Measurements from ENCODE around the gene GRM4.

The GRM4 gene

GRCh38 chr6:34039943-34040342 is 105.9 kb downstream of the GRM4 start:
- no peaks in the 10 kb centered on the region for H3K36me3 ChIP-seq (ENCODE audit: insufficient read depth, insufficient read length, low read length)
- TF ChIP-seq YY1 (IDR thresholded peaks at IDR 0.05; ENCODE audit: insufficient read depth, insufficient read length) (no peak), ZNF274 (IDR thresholded peaks at IDR 0.05; ENCODE audit: low read depth, low read length) (no peak), SUZ12 (IDR thresholded peaks at IDR 0.05; ENCODE audit: extremely low read depth, insufficient read depth, insufficient read length) (no peak)
- H3K27me3 ChIP-seq (ENCODE audit: insufficient read depth, insufficient read length): no peaks in the 10 kb centered on the region
- DNase-seq (ENCODE audit: low read depth, low spot score): no peak
- H3K4me3 ChIP-seq (ENCODE audit: insufficient read length, low read depth): no peak overlapping the region
- H3K4me1 ChIP-seq (ENCODE audit: insufficient read depth, insufficient read length): peaks cover 11% of the 10 kb centered on the region
- H3K9ac ChIP-seq (ENCODE audit: insufficient read length, low read depth): no peak overlapping the region
- H3K9me3 ChIP-seq (ENCODE audit: insufficient read depth, low read length): no peaks in the 10 kb centered on the region

- H3K36me3 ChIP-seq (ENCODE audit: insufficient read depth, insufficient read length, low read length): no peaks in the 10 kb centered on the region
- no peaks in the 10 kb centered on the region for H3K27me3 ChIP-seq (ENCODE audit: insufficient read depth, insufficient read length)
- H3K9ac ChIP-seq (ENCODE audit: insufficient read length, low read depth): no peak overlapping the region
- no peak for DNase-seq (ENCODE audit: low read depth, low spot score)
- TF ChIP-seq ZNF274 (IDR thresholded peaks at IDR 0.05; ENCODE audit: low read depth, low read length): no peak
- no peak for TF ChIP-seq SUZ12 (IDR thresholded peaks at IDR 0.05; ENCODE audit: extremely low read depth, insufficient read depth, insufficient read length)
- no peak for TF ChIP-seq YY1 (IDR thresholded peaks at IDR 0.05; ENCODE audit: insufficient read depth, insufficient read length)
- peaks cover 6% of the 10 kb centered on the region for H3K4me1 ChIP-seq (ENCODE audit: insufficient read depth, insufficient read length)
- H3K4me3 ChIP-seq (ENCODE audit: insufficient read length, low read depth): no peak overlapping the region
- H3K9me3 ChIP-seq (ENCODE audit: insufficient read depth, low read length): no peaks in the 10 kb centered on the region
Observed at GRCh38 chr6:34037151-34037550, 108.7 kb downstream of the GRM4 start.

GRCh38 chr6:34036357-34037069 is 109.4 kb downstream of the GRM4 start:
- Histone ChIP-seq H3K9me3 (ENCODE audit: insufficient read depth, low read length) (no peaks in the 10 kb centered on the region), H3K9ac (ENCODE audit: insufficient read length, low read depth) (no peak overlapping the region), H3K36me3 (ENCODE audit: insufficient read depth, insufficient read length, low read length) (no peaks in the 10 kb centered on the region), H3K27me3 (ENCODE audit: insufficient read depth, insufficient read length) (no peaks in the 10 kb centered on the region), H3K4me3 (ENCODE audit: insufficient read length, low read depth) (no peak overlapping the region), H3K4me1 (ENCODE audit: insufficient read depth, insufficient read length) (peaks cover 6% of the 10 kb centered on the region)
- TF ChIP-seq ZNF274 (IDR thresholded peaks at IDR 0.05; ENCODE audit: low read depth, low read length): no peak
- no peak for TF ChIP-seq YY1 (IDR thresholded peaks at IDR 0.05; ENCODE audit: insufficient read depth, insufficient read length)
- TF ChIP-seq SUZ12 (IDR thresholded peaks at IDR 0.05; ENCODE audit: extremely low read depth, insufficient read depth, insufficient read length): no peak
- no peak for DNase-seq (ENCODE audit: low read depth, low spot score)

- H3K27me3 ChIP-seq (ENCODE audit: insufficient read depth, insufficient read length): no peaks in the 10 kb centered on the region
- TF ChIP-seq ZNF274 (IDR thresholded peaks at IDR 0.05; ENCODE audit: low read depth, low read length) (no peak), SUZ12 (IDR thresholded peaks at IDR 0.05; ENCODE audit: extremely low read depth, insufficient read depth, insufficient read length) (no peak), YY1 (IDR thresholded peaks at IDR 0.05; ENCODE audit: insufficient read depth, insufficient read length) (no peak)
- H3K9me3 ChIP-seq (ENCODE audit: insufficient read depth, low read length): no peaks in the 10 kb centered on the region
- H3K36me3 ChIP-seq (ENCODE audit: insufficient read depth, insufficient read length, low read length): no peaks in the 10 kb centered on the region
- DNase-seq (ENCODE audit: low read depth, low spot score): no peak
- H3K9ac ChIP-seq (ENCODE audit: insufficient read length, low read depth): no peak overlapping the region
- H3K4me1 ChIP-seq (ENCODE audit: insufficient read depth, insufficient read length): peaks cover 9% of the 10 kb centered on the region
- H3K4me3 ChIP-seq (ENCODE audit: insufficient read length, low read depth): no peak overlapping the region
Observed at GRCh38 chr6:34035704-34036356, 110.1 kb downstream of the GRM4 start.

- DNase-seq (ENCODE audit: low read depth, low spot score): no peak
- Histone ChIP-seq H3K27me3 (ENCODE audit: insufficient read depth, insufficient read length) (no peaks in the 10 kb centered on the region), H3K36me3 (ENCODE audit: insufficient read depth, insufficient read length, low read length) (no peaks in the 10 kb centered on the region)
Observed at GRCh38 chr6:34035161-34035560, 110.7 kb downstream of the GRM4 start.

GRCh38 chr6:34032856-34033255 is 113.0 kb downstream of the GRM4 start:
- Histone ChIP-seq H3K4me3 (ENCODE audit: insufficient read length, low read depth) (no peak overlapping the region), H3K4me1 (ENCODE audit: insufficient read depth, insufficient read length) (peaks cover 9% of the 10 kb centered on the region), H3K9ac (ENCODE audit: insufficient read length, low read depth) (no peak overlapping the region), H3K27me3 (ENCODE audit: insufficient read depth, insufficient read length) (no peaks in the 10 kb centered on the region), H3K36me3 (ENCODE audit: insufficient read depth, insufficient read length, low read length) (no peaks in the 10 kb centered on the region), H3K9me3 (ENCODE audit: insufficient read depth, low read length) (no peaks in the 10 kb centered on the region)
- TF ChIP-seq SUZ12 (IDR thresholded peaks at IDR 0.05; ENCODE audit: extremely low read depth, insufficient read depth, insufficient read length) (no peak), ZNF274 (IDR thresholded peaks at IDR 0.05; ENCODE audit: low read depth, low read length) (no peak), YY1 (IDR thresholded peaks at IDR 0.05; ENCODE audit: insufficient read depth, insufficient read length) (no peak)
- DNase-seq (ENCODE audit: low read depth, low spot score): no peak

More at GRCh38 chr6:34035161-34035560, 110.7 kb downstream of the GRM4 start:
- Histone ChIP-seq H3K4me3 (ENCODE audit: insufficient read length, low read depth) (no peak overlapping the region), H3K9me3 (ENCODE audit: insufficient read depth, low read length) (no peaks in the 10 kb centered on the region), H3K4me1 (ENCODE audit: insufficient read depth, insufficient read length) (peaks cover 10% of the 10 kb centered on the region), H3K9ac (ENCODE audit: insufficient read length, low read depth) (no peak overlapping the region)
- TF ChIP-seq ZNF274 (IDR thresholded peaks at IDR 0.05; ENCODE audit: low read depth, low read length): no peak
- TF ChIP-seq SUZ12 (IDR thresholded peaks at IDR 0.05; ENCODE audit: extremely low read depth, insufficient read depth, insufficient read length): no peak
- TF ChIP-seq YY1 (IDR thresholded peaks at IDR 0.05; ENCODE audit: insufficient read depth, insufficient read length): no peak

GRCh38 chr6:34031625-34032383 is 114.1 kb downstream of the GRM4 start:
- no peak for DNase-seq (ENCODE audit: low read depth, low spot score)
- no peak overlapping the region for H3K9ac ChIP-seq (ENCODE audit: insufficient read length, low read depth)
- no peak for TF ChIP-seq SUZ12 (IDR thresholded peaks at IDR 0.05; ENCODE audit: extremely low read depth, insufficient read depth, insufficient read length)
- TF ChIP-seq YY1 (IDR thresholded peaks at IDR 0.05; ENCODE audit: insufficient read depth, insufficient read length): no peak
- TF ChIP-seq ZNF274 (IDR thresholded peaks at IDR 0.05; ENCODE audit: low read depth, low read length): no peak
- no peak overlapping the region for H3K4me3 ChIP-seq (ENCODE audit: insufficient read length, low read depth)
- no peaks in the 10 kb centered on the region for H3K27me3 ChIP-seq (ENCODE audit: insufficient read depth, insufficient read length)
- no peaks in the 10 kb centered on the region for H3K36me3 ChIP-seq (ENCODE audit: insufficient read depth, insufficient read length, low read length)
- peaks cover 8% of the 10 kb centered on the region for H3K4me1 ChIP-seq (ENCODE audit: insufficient read depth, insufficient read length)
- H3K9me3 ChIP-seq (ENCODE audit: insufficient read depth, low read length): no peaks in the 10 kb centered on the region
